ENCODE measurements around the gene AOPEP.

Gene AOPEP

DNA sequence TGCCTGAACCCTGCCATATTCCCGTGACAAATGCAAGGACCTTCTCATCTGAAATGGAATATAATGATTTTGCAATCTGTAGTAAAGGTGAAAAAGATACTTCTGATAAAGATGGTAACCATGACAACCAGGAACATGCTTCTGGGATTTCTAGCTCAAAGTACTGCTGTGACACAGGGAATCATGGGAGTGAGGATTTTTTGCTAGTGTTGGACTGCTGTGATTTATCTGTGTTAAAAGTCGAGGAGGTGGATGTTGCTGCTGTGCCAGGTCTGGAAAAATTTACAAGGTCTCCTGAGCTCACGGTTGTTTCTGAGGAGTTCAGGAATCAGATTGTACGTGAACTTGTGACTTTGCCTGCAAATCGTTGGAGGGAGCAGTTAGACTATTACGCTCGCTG lies 33.5 kb downstream of the AOPEP start:
- DNase-seq (ENCODE audit: low spot score): no peak

DNA sequence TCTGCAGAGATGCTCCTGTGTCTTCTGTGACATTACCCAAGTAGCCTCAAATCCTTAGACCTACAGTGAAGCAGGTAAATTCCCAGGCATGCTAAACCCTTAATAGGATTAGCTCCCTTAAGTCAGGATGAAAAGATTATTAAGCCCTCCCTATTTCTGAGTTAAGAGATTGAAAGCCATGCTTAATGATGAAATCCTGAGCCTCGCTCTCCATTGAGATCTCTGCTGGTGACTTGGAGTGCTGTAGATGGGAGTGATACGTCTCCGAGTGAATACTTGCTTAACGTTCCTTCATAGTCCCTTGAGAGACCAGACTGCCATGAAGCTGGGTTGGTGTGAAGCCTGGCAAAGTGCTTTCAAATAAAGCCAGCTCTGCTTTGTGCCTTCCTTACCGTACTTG lies 34.2 kb downstream of the AOPEP start:
- no peak for DNase-seq (ENCODE audit: low spot score)

DNA sequence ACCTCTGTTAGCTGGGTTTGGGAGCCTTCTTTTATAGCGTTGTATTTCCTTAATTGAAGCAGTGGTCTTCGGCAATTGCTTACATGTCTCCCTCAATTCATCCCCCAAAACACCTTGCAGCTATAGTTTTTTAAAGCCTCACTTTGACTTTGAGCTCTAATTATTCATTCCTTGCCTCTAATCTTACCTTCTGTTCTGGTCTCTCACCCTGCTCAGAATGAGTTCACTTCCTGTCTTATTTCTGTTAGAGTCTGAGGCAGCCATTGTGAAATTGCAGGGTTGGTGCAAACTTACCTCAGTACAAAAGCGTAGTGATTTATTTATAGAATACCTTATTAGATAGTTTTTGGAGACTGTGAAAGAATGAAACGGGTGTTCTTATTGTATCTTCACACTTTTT lies 35.0 kb downstream of the AOPEP start:
- DNase-seq (ENCODE audit: low spot score): no peak

DNA sequence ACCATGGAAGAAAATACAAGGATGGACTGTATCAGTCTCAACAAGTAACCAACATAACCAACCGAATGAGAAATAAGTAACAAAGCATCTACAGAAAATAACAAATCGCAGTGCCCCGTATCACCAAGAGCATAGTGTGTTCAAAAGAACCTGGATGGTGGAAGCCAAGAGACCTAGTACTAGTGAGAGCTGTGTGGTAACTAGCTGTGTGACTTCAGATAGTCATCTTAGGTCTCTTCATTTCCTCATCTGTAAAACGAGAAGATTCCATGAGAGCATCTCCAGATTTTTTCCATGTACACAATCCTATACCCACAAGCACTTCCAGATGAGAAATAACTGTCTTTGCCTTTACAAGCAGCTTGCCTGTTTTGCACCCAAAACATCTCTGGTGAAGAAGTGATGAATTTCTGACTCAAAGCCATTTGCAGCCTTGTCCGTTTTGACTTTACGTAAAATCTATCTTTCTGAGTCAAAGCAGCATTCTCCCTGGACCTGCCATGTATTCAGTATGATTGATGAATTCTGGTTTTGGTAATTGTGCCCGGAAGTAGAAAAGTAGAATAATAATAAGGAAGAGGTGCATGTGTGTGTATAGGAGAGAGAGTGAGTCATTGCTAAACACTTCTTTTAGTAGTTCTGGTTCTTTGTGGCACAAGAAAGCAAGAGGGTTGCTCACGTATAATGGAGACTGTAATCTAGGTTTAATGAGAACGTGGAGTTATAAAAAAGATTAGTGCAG lies 41.0 kb downstream of the AOPEP start:
- DNase-seq (ENCODE audit: low spot score): no peak

DNA sequence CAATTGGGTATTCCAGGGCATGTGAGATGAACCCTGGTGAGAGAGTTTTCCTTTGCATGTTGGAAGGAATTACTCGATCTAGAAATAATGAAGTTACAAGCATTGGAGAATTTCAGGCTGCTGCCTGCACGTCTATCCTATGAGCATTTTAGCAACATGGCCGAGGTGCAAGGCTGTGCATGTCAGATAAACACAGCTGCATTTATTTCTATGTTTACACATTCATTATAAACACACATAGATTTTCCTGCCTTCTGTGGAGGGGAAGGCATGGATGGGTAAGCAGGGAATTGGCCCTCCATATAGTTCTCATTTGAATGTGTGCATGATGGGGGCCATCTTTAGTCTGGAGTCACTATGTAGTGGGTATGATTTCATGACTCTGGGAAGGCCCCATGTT lies 42.3 kb downstream of the AOPEP start:
- no peak for DNase-seq (ENCODE audit: low spot score)

- no peak for DNase-seq (ENCODE audit: low spot score)
Observed at GRCh38 chr9:94770334-94770733, 43.8 kb downstream of the AOPEP start.

GRCh38 chr9:94771096-94771495 lies 44.6 kb downstream of the AOPEP start:
- DNase-seq (ENCODE audit: low spot score): no peak

DNA sequence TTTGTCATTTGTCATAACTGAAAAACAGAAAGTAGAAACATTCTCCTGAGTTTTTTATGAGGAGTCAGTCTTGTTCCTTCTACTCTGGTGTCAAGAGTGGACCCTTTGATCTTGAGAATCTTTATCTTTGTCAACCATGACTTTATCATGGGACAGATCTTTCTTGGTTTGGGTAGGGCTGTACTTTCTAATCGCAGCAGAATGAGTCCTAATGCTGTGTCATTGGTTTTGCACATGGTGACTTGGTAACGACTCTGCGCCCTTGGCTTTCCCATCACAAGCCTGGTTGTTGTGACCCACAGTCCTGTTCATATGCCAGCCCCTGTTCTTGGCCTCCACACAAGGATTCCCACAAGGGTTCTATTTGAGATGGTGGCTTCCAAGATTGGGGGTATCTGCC lies 45.6 kb downstream of the AOPEP start:
- no peak for DNase-seq (ENCODE audit: low spot score)

GRCh38 chr9:94772639-94773303 lies 46.3 kb downstream of the AOPEP start:
- DNase-seq (ENCODE audit: low spot score): no peak

DNA sequence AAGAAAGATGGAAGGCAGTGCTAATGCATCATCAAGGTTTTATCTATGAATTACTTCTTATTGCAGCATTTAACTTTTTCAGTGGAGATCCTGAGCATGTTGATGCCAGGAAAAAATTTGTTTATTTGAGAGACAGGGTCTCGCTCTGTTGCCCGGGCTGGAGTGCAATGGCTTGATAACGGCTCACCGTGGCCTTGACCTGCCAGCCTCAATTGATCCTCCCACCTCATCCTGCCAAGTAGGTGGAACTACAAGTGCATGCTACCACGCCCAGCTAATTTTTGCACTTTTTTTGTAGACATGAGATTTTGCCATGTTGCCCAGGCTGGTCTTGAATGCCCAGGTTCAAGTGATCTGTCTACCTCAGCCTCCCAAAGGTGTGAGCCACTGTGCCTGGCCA lies 47.2 kb downstream of the AOPEP start:
- DNase-seq (ENCODE audit: low spot score): no peak

GRCh38 chr9:94778013-94778412 lies 51.5 kb downstream of the AOPEP start:
- no peak for DNase-seq (ENCODE audit: low spot score)

DNA sequence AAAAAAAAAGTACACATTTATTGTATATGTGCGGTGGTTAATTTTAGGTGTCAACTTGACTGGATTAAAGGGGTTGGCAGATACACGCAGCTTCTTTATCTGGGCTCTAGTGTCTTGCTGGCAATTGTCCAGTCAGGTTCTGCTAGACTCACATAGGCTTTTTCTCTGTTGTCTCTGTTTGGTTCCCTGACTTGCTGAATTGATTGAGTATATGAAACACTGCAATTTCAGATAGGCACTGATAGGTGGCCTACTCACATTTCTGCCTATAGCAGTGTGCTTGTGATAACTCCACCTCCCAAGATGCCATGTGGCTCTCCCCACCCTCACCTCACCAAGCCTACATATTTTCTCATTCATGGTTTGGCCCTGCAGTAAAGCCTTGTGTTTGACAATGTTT lies 52.5 kb downstream of the AOPEP start:
- DNase-seq (ENCODE audit: low spot score): peak; percentile 13

DNA sequence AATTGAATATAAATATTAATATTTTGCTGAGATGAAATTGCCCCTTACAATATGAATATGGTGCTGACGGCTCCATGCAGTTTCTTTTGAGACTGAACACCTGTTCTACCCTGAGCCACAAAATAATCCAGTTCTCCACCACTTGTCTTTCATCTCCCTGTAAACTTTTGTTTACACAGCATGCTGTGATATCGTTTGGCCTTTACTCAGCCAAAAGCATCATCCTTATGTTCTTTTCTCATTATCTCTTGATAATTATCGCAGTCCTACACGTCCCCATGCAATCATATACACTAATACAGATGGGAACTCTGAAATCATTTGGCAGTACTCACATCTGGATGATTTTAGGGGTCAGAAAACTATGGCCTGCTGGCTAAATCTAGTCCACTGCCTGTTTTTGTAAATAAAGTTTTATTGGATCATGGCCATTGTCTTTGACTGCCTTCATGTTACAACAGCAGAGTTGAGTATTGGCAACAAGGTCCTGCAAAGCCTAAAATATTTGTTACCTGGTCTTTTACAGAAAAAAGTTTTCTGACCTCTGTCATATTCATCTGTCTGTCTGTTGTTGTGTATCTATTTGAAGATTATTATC lies 53.3 kb downstream of the AOPEP start:
- no peak for DNase-seq (ENCODE audit: low spot score)

DNA sequence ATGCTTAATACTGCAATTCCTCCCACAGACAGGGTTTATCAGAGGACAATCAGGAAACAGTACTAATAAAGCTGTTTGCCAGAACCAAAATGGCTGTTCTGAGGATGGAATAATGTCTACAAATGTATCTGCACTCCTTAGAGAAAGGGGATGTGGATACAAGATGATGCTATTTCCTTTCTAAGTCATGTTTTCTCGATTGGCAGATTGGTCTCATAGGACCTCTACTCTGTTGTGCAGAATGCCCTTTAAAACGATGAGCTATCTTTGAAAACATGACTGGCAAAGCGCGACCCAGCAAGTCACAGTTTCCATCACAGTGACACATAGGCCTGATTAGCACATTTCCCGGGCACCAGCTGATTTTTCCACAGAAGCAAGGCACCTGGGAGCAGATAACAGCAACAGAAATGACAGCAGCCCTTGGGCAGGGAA lies 54.0 kb downstream of the AOPEP start:
- no peak for DNase-seq (ENCODE audit: low spot score)

DNA sequence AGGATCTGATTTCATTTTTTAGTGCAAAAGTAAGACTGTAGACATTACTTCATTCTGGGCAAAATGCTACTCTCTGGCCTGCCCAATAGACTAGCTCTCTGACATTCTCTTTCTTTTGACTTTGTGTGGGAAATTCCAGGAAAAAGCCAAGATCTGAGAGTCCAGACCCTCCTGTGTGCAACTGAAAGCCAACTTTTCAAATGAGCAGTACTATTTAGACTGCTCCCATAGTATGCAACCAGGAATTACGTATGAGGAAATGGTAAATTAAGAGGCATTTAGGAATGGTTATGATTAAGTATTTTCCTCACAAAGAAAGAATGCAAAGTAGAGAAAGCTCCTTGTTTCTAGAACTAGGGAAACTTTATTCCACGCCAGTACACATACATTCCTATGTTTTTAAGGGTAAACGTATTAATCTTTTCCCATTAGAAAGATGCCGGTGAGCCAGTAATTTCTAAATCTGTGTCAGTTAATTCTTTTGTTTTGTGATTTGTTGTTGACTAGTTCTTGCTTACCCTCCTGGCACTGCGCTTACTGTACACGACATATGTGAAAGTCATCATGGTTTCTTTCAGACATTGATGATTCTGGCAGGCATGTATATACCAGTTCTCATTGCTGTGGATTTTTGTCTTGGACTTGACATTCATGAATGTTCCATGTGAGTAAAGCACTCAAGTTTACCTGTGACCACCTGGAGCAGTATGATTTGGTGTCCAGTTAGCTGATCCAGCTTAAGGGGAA lies 56.0 kb downstream of the AOPEP start:
- DNase-seq (ENCODE audit: low spot score): no peak

DNA sequence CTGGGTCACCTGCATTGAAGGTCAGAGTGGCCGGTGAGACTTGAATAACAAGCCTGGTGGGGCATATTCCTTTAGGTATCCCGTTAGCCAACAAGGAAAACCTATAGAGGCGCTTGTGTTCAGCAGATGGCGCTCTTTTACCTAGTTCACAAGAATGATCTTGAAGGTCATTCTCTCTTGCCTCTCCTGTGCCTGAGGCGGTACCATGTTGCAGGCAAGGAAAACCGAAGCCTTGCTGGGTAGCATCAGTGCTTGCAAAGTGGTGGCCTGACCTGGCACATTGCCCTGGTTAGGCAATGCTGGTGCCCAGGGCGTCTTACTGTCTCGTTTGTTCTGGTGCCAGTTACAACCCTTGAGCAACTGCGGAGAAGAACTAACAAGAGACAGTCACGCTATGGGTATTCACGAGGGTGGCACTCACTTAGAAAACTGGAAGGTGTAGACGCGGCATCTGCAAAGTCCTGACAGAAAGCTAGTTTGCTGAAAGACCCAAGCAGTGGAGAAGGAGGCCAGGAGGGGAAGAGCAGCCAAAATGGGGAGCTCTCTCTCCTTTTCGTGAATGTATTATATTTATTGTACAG lies 56.7 kb downstream of the AOPEP start:
- peak; percentile 63 for DNase-seq (ENCODE audit: low spot score)

DNA sequence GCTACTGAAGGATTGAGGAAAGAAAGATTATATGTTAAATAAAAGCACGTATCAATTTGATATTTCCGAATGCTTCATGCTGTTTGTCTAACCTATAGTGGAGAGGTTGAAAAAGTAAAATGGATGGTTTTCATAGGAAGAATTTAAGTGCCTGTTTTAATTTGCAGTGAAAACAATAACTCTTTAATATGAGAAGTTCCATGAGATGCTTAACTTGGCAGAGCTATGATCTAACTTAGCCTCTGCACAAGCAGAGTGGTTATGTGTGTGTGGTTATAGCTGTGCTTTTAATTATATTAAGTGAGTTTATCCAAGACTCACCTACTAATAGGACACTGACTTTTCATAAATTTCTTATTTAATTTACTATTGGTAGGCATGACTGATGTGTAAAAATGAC lies 57.4 kb downstream of the AOPEP start:
- DNase-seq (ENCODE audit: low spot score): no peak

GRCh38 chr9:94785215-94786169 lies 59.0 kb downstream of the AOPEP start:
- no peak for DNase-seq (ENCODE audit: low spot score)

- no peak for DNase-seq (ENCODE audit: low spot score)
Observed at GRCh38 chr9:94786586-94786985, 60.1 kb downstream of the AOPEP start.

DNA sequence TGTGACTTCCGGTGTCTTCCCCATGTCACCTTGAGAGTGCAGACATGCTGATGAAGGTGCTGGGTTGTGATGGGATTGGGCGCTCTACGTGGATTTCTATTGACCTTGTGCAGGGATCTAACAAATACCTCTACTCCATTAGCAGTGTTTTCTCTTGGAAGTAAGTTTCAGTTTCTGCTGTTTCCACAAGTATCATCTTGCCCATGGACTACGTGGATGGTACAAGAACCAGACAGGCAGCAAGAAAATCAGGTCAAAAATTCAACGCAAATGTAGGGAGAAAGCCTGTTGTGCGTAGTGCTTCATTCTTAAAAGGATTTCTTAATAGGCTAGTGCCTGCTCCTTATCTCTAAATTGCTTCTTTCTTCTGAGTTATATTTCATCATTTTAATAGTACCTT lies 60.8 kb downstream of the AOPEP start:
- no peak for DNase-seq (ENCODE audit: low spot score)

DNA sequence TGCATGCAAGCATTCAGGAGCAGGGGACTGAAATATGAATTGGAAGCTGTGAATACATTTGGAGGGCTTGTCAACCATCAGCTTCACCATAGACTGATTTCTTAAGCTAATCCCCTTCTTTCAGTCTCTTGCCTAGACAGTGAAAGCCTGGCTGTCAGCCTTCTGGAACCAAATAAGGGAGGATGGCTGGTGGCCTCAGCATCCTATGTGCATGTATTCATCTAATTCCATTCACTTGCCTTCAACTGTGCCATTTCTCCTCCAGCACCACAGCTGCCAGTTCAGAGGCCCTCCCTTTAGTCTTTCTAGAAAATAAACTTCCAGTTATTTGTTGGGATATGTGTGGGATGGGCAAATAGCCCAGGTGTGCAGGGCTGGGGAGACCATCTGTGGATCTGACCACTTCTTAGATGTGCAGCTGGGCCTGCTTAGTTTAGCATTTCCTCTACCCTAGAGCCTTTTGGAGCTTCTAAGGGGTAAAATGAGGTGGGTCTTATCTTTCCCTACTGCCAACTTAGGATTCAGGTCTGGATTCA lies 62.1 kb downstream of the AOPEP start:
- DNase-seq (ENCODE audit: low spot score): no peak
